ENCODE measurements around the gene TRAF2.

Gene TRAF2

DNA sequence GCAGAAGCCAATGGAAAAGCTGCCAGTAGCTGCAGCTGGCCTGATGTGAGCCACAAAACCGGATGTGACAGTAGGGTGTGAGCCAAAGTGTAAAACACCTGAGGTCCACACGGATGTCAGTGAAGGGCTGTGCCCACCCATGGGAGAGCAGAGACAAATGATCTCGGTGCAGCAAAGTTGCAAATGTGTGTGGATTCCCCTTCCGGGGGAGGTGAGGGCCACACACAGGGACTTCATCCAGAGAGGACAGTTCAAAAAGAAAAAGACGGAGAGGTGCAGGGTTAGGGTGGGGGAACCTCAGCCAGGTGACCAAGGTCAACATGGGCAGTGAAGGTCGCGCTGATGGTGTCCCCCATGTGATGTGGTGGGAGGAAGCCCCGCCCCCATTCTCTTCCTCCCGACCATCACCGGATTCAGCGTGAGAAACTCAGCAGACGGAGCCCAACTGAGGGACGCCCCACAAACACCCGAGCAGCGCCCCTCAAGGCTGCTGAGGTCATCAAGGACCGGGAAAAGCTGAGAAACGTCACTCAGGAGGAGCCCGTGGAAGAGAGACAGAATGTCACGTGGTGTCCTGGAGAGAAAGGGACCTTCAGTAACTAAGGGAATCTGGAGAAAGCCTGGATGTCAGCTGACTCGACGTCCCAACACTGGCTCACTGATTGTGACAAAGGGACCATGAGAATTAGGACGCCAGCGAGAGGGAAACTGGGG is 79.6 kb downstream of the TRAF2 start:
- Histone ChIP-seq H3K4me3 (replicated peaks; ENCODE audit: insufficient read depth, low read length) (no peak overlapping the region), H3K27me3 (ENCODE audit: insufficient read depth, poor library complexity, severe bottlenecking) (no peaks in the 10 kb centered on the region), H3K27ac (replicated peaks) (no peak overlapping the region)
- DNase-seq (ENCODE audit: low read depth in 1 of 2, low spot score in 1 of 2) = no peak
- no peak for TF ChIP-seq SPI1 (IDR thresholded peaks at IDR 0.05; ENCODE audit: borderline replicate concordance, low read depth)
- TF ChIP-seq, protein P1, sequence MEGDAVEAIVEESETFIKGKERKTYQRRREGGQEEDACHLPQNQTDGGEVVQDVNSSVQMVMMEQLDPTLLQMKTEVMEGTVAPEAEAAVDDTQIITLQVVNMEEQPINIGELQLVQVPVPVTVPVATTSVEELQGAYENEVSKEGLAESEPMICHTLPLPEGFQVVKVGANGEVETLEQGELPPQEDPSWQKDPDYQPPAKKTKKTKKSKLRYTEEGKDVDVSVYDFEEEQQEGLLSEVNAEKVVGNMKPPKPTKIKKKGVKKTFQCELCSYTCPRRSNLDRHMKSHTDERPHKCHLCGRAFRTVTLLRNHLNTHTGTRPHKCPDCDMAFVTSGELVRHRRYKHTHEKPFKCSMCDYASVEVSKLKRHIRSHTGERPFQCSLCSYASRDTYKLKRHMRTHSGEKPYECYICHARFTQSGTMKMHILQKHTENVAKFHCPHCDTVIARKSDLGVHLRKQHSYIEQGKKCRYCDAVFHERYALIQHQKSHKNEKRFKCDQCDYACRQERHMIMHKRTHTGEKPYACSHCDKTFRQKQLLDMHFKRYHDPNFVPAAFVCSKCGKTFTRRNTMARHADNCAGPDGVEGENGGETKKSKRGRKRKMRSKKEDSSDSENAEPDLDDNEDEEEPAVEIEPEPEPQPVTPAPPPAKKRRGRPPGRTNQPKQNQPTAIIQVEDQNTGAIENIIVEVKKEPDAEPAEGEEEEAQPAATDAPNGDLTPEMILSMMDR (IDR thresholded peaks at IDR 0.05; ENCODE audit: insufficient read depth, low read length) = no peak
- TF ChIP-seq, protein P2, sequence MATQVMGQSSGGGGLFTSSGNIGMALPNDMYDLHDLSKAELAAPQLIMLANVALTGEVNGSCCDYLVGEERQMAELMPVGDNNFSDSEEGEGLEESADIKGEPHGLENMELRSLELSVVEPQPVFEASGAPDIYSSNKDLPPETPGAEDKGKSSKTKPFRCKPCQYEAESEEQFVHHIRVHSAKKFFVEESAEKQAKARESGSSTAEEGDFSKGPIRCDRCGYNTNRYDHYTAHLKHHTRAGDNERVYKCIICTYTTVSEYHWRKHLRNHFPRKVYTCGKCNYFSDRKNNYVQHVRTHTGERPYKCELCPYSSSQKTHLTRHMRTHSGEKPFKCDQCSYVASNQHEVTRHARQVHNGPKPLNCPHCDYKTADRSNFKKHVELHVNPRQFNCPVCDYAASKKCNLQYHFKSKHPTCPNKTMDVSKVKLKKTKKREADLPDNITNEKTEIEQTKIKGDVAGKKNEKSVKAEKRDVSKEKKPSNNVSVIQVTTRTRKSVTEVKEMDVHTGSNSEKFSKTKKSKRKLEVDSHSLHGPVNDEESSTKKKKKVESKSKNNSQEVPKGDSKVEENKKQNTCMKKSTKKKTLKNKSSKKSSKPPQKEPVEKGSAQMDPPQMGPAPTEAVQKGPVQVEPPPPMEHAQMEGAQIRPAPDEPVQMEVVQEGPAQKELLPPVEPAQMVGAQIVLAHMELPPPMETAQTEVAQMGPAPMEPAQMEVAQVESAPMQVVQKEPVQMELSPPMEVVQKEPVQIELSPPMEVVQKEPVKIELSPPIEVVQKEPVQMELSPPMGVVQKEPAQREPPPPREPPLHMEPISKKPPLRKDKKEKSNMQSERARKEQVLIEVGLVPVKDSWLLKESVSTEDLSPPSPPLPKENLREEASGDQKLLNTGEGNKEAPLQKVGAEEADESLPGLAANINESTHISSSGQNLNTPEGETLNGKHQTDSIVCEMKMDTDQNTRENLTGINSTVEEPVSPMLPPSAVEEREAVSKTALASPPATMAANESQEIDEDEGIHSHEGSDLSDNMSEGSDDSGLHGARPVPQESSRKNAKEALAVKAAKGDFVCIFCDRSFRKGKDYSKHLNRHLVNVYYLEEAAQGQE (IDR thresholded peaks at IDR 0.05; ENCODE audit: insufficient replicate concordance, low read depth) = no peak
- no peak for TF ChIP-seq GABPA (IDR thresholded peaks at IDR 0.05; ENCODE audit: low read depth)
- TF ChIP-seq POLR2AphosphoS5 (IDR thresholded peaks at IDR 0.05; ENCODE audit: low read depth) = no peak

GRCh38 chr9:136968333-136969127 is 82.2 kb downstream of the TRAF2 start:
- no peak for TF ChIP-seq POLR2AphosphoS5 (IDR thresholded peaks at IDR 0.05; ENCODE audit: low read depth)
- TF ChIP-seq GABPA (IDR thresholded peaks at IDR 0.05; ENCODE audit: low read depth) = no peak
- TF ChIP-seq, protein P1 (IDR thresholded peaks at IDR 0.05; ENCODE audit: insufficient read depth, low read length) = no peak
- TF ChIP-seq, protein P2 (IDR thresholded peaks at IDR 0.05; ENCODE audit: insufficient replicate concordance, low read depth) = no peak
- TF ChIP-seq SPI1 (IDR thresholded peaks at IDR 0.05; ENCODE audit: borderline replicate concordance, low read depth) = no peak
- no peaks in the 10 kb centered on the region for H3K27me3 ChIP-seq (ENCODE audit: insufficient read depth, poor library complexity, severe bottlenecking)
- H3K27ac ChIP-seq (replicated peaks) = no peak overlapping the region
- H3K4me3 ChIP-seq (replicated peaks; ENCODE audit: insufficient read depth, low read length) = no peak overlapping the region
- DNase-seq (ENCODE audit: low read depth in 1 of 2, low spot score in 1 of 2) = no peak

- DNase-seq (ENCODE audit: low read depth in 1 of 2, low spot score in 1 of 2) = no peak
- H3K4me3 ChIP-seq (replicated peaks; ENCODE audit: insufficient read depth, low read length) = no peak overlapping the region
- H3K27ac ChIP-seq (replicated peaks) = no peak overlapping the region
- no peaks in the 10 kb centered on the region for H3K27me3 ChIP-seq (ENCODE audit: insufficient read depth, poor library complexity, severe bottlenecking)
- TF ChIP-seq GABPA (IDR thresholded peaks at IDR 0.05; ENCODE audit: low read depth) = no peak
Measured at GRCh38 chr9:136969150-136969549, 82.8 kb downstream of the TRAF2 start.

- no peaks in the 10 kb centered on the region for H3K27me3 ChIP-seq (ENCODE audit: insufficient read depth, poor library complexity, severe bottlenecking)
Measured at GRCh38 chr9:136969774-136970173, 83.5 kb downstream of the TRAF2 start.

More at GRCh38 chr9:136969774-136970173, 83.5 kb downstream of the TRAF2 start:
- H3K27ac ChIP-seq (replicated peaks) = no peak overlapping the region
- TF ChIP-seq GABPA (IDR thresholded peaks at IDR 0.05; ENCODE audit: low read depth) = no peak
- TF ChIP-seq, protein P1 (IDR thresholded peaks at IDR 0.05; ENCODE audit: insufficient read depth, low read length) = no peak
- DNase-seq (ENCODE audit: low read depth in 1 of 2, low spot score in 1 of 2) = no peak
- no peak overlapping the region for H3K4me3 ChIP-seq (replicated peaks; ENCODE audit: insufficient read depth, low read length)
